K562 (cell line): ENCODE measurements around the gene BEST1. TPM values are rescaled to one million over a fixed set of nuclear protein-coding genes. Genes with fewer than 3 reads are reported as not detected.

Experiments
- ATAC-seq: fragments of 200-7000 bp; cut with Tn5 transposase; 3 replicates; pipeline ENCODE4 v1.9.1; 2020; ENCODE audit warnings: moderate library complexity
- BruUV-seq: library from RNA; stranded (reverse); fragments of 400-500 nt; replicated peaks from 2 replicates; lab custom pipeline; 2021; lab: Mats Ljungman, UMichigan
- CTCF ChIA-PET: fragments of 300-600 bp; formaldehyde crosslinking; extraction: SDS; loops from one replicate; lab custom pipeline; 2021; ENCODE audit warnings: low intra/inter-chr PET ratio; lab: Yijun Ruan, JAX
- POLR2A ChIA-PET: fragments of 300-600, 350-650 bp; sonication (Branson Sonifier 250); formaldehyde crosslinking; extraction: SDS; loops from one replicate; lab custom pipeline; 2021; ENCODE audit warnings: antibody characterized with exemption, inconsistent platforms; lab: Yijun Ruan, JAX
- DNase-seq, 4 experiments: peaks; one replicate each; pipeline versions ENCODE4 v3.0.0 to v3.0.0-alpha.2; 2011 to 2018; ENCODE audit warnings: low spot score in 3 of 4, mixed read lengths in 3 of 4; ENCODE audit errors: extremely low read depth in 1 of 4
- FAIRE-seq: peaks from 2 replicates; lab custom pipeline; 2011; peaks lifted over from hg19 to GRCh38; lab: Jason Lieb, UNC
- H2AFZ ChIP-seq: 2 replicates; pipeline ENCODE4 v1.6.0; 2011; ENCODE audit warnings: low read depth, low read length, control low read depth, inconsistent platforms
- H3K27ac ChIP-seq: fragments of 200-600 bp; 3 replicates; pipeline ENCODE4 v1.8.0; 2011; ENCODE audit warnings: low read depth, mild to moderate bottlenecking, control low read depth, inconsistent platforms, low read length, moderate library complexity, mixed read lengths; ENCODE audit errors: extremely low read depth
- H3K27me3 ChIP-seq, 2 experiments: fragments of 300-600 bp in 1 of 2; 2 replicates in 1 of 2; 3 replicates in 1 of 2; pipeline versions ENCODE4 v1.6.0 to v1.8.0; 2011; ENCODE audit warnings: inconsistent platforms in 2 of 2, low read length in 2 of 2, mild to moderate bottlenecking in 1 of 2, mixed read lengths in 1 of 2, moderate library complexity in 1 of 2; ENCODE audit not compliant: control insufficient read depth in 2 of 2, insufficient read depth in 2 of 2
- H3K36me3 ChIP-seq: fragments of 300-600 bp; 3 replicates; pipeline ENCODE4 v1.8.0; 2011; ENCODE audit warnings: mild to moderate bottlenecking, low read length, inconsistent platforms; ENCODE audit not compliant: control insufficient read depth, insufficient read depth
- H3K4me1 ChIP-seq, 2 experiments: fragments of 200-600 bp in 1 of 2; replicated peaks in 1 of 2; 2 replicates in 1 of 2; 3 replicates in 1 of 2; pipeline versions ENCODE4 v1.5.1 to v1.8.0; 2011; ENCODE audit warnings: inconsistent platforms in 2 of 2, low read length in 2 of 2, mild to moderate bottlenecking in 1 of 2, mixed read lengths in 1 of 2, moderate library complexity in 1 of 2; ENCODE audit not compliant: control insufficient read depth in 2 of 2, insufficient read depth in 2 of 2
- H3K4me2 ChIP-seq: 2 replicates; pipeline ENCODE4 v1.6.1; 2011; ENCODE audit warnings: low read length, control low read depth, inconsistent platforms, mixed read lengths; ENCODE audit not compliant: insufficient read depth
- H3K4me3 ChIP-seq: fragments of 200-600 bp; sonication (generic), shearing (Covaris generic); 2 replicates; pipeline ENCODE4 v1.5.1; 2016; ENCODE audit warnings: control low read depth, inconsistent platforms
- H3K79me2 ChIP-seq: fragments of 200-600 bp; 3 replicates; pipeline ENCODE4 v1.8.0; 2011; ENCODE audit warnings: low read length, inconsistent platforms; ENCODE audit not compliant: control insufficient read depth, insufficient read depth
- H3K9ac ChIP-seq, 2 experiments: 2 replicates each; pipeline versions ENCODE4 v1.6.0 to v1.6.1; 2011; ENCODE audit warnings: low read depth in 2 of 2, low read length in 2 of 2, control low read depth in 1 of 2, inconsistent platforms in 1 of 2, mild to moderate bottlenecking in 1 of 2, mixed read lengths in 1 of 2; ENCODE audit not compliant: insufficient read depth in 1 of 2
- H3K9me1 ChIP-seq: one replicate; pipeline ENCODE4 v1.6.0; 2011; ENCODE audit warnings: inconsistent platforms, mild to moderate bottlenecking, low read length, moderate library complexity; ENCODE audit not compliant: control insufficient read depth, insufficient read depth
- H3K9me3 ChIP-seq: replicated peaks from 2 replicates; pipeline ENCODE4 v1.5.1; 2011; ENCODE audit warnings: low read depth, low read length, inconsistent platforms; ENCODE audit not compliant: control insufficient read depth, insufficient read depth
- H4K20me1 ChIP-seq: replicated peaks from 2 replicates; pipeline ENCODE4 v1.6.1; 2011; ENCODE audit warnings: low read length, inconsistent platforms, mixed read lengths; ENCODE audit not compliant: control insufficient read depth, insufficient read depth
- HDAC1 ChIP-seq, 2 experiments: fragments of 450-650 bp; IDR thresholded peaks; 2 replicates each; pipeline ENCODE4 v1.6.1; 2016 to 2017; ENCODE audit warnings: inconsistent platforms in 1 of 2, mild to moderate bottlenecking in 1 of 2, moderate library complexity in 1 of 2
- LEF1 ChIP-seq: fragments of 450-650 bp; IDR thresholded peaks from 2 replicates; pipeline ENCODE4 v1.6.1; 2016; ENCODE audit warnings: mild to moderate bottlenecking
- MAZ ChIP-seq, 2 experiments: fragments of 450-650 bp in 1 of 2; sonication (generic) in 1 of 2; formaldehyde crosslinking; IDR thresholded peaks in 1 of 2; conservative IDR thresholded peaks in 1 of 2; 2 replicates each; pipeline versions ENCODE4 v1.4.0 to v1.5.0; 2020; ENCODE audit warnings: mild to moderate bottlenecking in 1 of 2, missing genetic modification reagents in 1 of 2
- OTX1 ChIP-seq: fragments of 450-650 bp; formaldehyde crosslinking; IDR thresholded peaks from 2 replicates; pipeline ENCODE4 v1.4.0; 2022; ENCODE audit warnings: mild to moderate bottlenecking
- ZNF431 ChIP-seq: sonication (generic); formaldehyde crosslinking; IDR thresholded peaks from 2 replicates; pipeline ENCODE4 v1.8.0; 2022; ENCODE audit warnings: mild to moderate bottlenecking, missing genetic modification reagents
- WGBS: fragments of 100-300 bp; shearing (Covaris generic); methylation state at CpG from one replicate; pipeline ENCODE4 v1.1.6; 2016; ENCODE audit warnings: low coverage, mixed read lengths; ENCODE audit not compliant: insufficient coverage; ENCODE audit errors: missing lambda C conversion rate; 5-methylcytosine and 5-hydroxymethylcytosine counted together
- in situ Hi-C: fragments of 300-500 bp; cut with MboI; formaldehyde crosslinking; loops from 4 replicates; pipeline ENCODE4 v1.15.0; 2018; ENCODE audit warnings: inconsistent platforms, mixed read lengths
- intact Hi-C: fragments of 100-400 bp; cut with micrococcal nuclease; formaldehyde crosslinking; loops from 2 replicates; pipeline ENCODE4 v1.14.2; 2022
- polyA plus RNA-seq, 8 experiments: library from polyadenylated mRNA; depleted of rRNA in 4 of 8; stranded (reverse) in 5 of 8; unstranded in 3 of 8; fragments of >200 nt; fragmentation: Nextera tagmentation in 2 of 8; fragmentation: Illumina TruSeq in 1 of 8; extraction: Ambion mirVana in 2 of 8; extraction: Trizol in 1 of 8; gene quantifications; 2 replicates each; pipeline versions ENCODE4 v1.2.1 to v1.2.3, GENCODE V29; 2011 to 2014; ENCODE audit warnings: inconsistent platforms in 1 of 8, missing spikeins in 1 of 8
- total RNA-seq, 7 experiments: library from RNA; depleted of rRNA in 6 of 7; stranded (reverse); fragments of >200 nt in 6 of 7; fragmentation: Illumina TruSeq in 2 of 7; extraction: Trizol in 2 of 7; gene quantifications; 2 replicates each; pipeline versions ENCODE4 v1.2.1 to v1.2.3, GENCODE V29; 2011 to 2021; ENCODE audit warnings: low replicate concordance in 1 of 7
- TF ChIP-seq, protein P1 (sequence below), 2 experiments: fragments of 450-650 bp; conservative IDR thresholded peaks; 2 replicates each; pipeline ENCODE4 v1.6.1; 2017; ENCODE audit warnings: mild to moderate bottlenecking in 2 of 2, moderate library complexity in 2 of 2
- TF ChIP-seq, protein P2 (sequence below): fragments of 450-650 bp; IDR thresholded peaks from 2 replicates; pipeline ENCODE4 v1.6.1; 2017; ENCODE audit warnings: antibody characterized with exemption

BEST1 gene
- total and polyA plus RNA-seq, 9 of the 15 experiments (the other 6 are each of a cell fraction or from before 2014, with no cell fraction given) = 0.07 to 1.3 (median 0.40) TPM

DNA sequence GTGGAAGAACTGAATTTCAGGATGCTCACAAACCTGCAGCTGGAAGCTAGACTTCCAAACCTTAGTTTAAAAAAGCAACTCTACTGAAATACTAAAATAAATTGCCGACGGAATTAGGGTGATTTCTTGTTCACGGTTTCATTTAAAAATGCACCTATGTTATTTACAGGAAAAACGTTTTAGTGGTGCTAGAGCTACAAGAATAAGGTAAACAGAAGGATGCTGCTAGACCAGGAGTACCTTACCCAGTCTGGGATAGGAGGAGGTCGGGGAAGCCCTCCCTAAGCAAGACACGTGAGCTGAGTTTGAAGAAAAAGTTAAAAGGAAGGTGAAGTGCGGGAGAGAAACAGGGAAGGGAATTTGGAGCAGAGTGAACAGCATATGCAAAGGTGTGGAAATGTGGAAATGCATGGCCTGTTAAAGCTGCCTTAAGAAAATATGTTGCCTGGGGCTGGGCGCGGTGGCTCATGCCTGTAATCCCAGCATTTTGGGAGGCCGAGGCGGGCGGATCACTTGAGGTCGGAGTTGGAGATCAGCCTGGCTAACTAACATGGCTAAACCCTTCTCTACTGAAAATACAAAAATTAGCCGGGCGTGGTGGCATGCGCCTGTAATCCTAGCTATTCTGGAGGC is 18.7 kb downstream of the BEST1 start (continued):
- TF ChIP-seq, protein P1, sequence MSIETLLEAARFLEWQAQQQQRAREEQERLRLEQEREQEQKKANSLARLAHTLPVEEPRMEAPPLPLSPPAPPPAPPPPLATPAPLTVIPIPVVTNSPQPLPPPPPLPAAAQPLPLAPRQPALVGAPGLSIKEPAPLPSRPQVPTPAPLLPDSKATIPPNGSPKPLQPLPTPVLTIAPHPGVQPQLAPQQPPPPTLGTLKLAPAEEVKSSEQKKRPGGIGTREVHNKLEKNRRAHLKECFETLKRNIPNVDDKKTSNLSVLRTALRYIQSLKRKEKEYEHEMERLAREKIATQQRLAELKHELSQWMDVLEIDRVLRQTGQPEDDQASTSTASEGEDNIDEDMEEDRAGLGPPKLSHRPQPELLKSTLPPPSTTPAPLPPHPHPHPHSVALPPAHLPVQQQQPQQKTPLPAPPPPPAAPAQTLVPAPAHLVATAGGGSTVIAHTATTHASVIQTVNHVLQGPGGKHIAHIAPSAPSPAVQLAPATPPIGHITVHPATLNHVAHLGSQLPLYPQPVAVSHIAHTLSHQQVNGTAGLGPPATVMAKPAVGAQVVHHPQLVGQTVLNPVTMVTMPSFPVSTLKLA (conservative IDR thresholded peaks at IDR 0.05) = peak; percentile 26 to 33; a peak in 2 of 4 replicates
- TF ChIP-seq ZNF431 (CRISPR knock-in tag) (0 out of 2 replicates have a peak, but pooled peaks have one; percentile 20), HDAC1 (IDR thresholded peaks at IDR 0.05) (peak in 1 of 2 experiments; percentile 16; a peak in 1 of 4 replicates), OTX1 (CRISPR knock-in tag) (no peak), LEF1 (0 out of 2 replicates have a peak, but pooled peaks have one; percentile 14)

DNA sequence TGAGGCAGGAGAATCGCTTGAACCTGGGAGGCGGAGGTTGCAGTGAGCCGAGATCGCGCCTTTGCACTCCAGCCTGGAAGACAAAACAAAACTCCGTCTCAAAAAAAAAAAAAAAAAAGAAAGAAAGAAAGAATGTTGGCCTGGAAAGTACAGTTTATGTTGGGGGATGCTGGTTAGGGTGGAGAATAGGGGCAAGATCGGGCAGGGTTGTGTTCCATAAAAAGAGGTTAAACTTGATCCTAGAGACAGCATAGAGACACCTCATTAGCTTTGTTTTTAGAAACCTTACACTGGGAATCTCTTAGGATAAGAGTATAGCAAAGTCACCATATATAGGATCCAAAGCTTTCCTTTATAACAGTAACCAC is 19.2 kb downstream of the BEST1 start:
- CTCF ChIA-PET = no interaction called here
- DNase-seq (no peak), ATAC-seq (no peak), FAIRE-seq (no peak)
- peak overlapping the region; percentile 89 for H3K27ac ChIP-seq
- peaks cover 26% of the 10 kb centered on the region for H4K20me1 ChIP-seq
- H3K36me3 ChIP-seq = peaks cover 24% of the 10 kb centered on the region
- intact Hi-C loops = loop anchor here (5.0 kb wide), 1 partner anchor 83 kb away; no protein-coding TSS in a partner anchor
- no TSS peak for BruUV-seq
- no peaks in the 10 kb centered on the region for H3K9me3 ChIP-seq
- 0% methylated on average over 1 of the region's 7 CpGs for WGBS
- peak overlapping the region; percentile 92 to 99 for H3K9ac ChIP-seq
- POLR2A ChIA-PET = interaction anchor here (0.6 to 11.8 kb wide), 11 partner anchors 7 to 177 kb away, joined by 4 to 327 read pairs (median 38); partner anchors contain the start of genes BEST1, FEN1, INCENP and TMEM258
- no peaks in the 10 kb centered on the region for H3K9me1 ChIP-seq
- H3K79me2 ChIP-seq = peaks cover 80% of the 10 kb centered on the region
- H2AFZ ChIP-seq = 0 out of 2 replicates have a peak overlapping the region, but pooled peaks have one; percentile 2
- peaks cover 50% of the 10 kb centered on the region in 2 experiments for H3K4me1 ChIP-seq
- peak overlapping the region; percentile 92 for H3K4me2 ChIP-seq
- peak overlapping the region; percentile 80 for H3K4me3 ChIP-seq
- no peaks in the 10 kb centered on the region for H3K27me3 ChIP-seq
- in situ Hi-C loops = loop anchor here (5.0 kb wide), 1 partner anchor 58 kb away; no protein-coding TSS in a partner anchor
- no peak for TF ChIP-seq MAZ (CRISPR knock-in tag; conservative IDR thresholded peaks at IDR 0.05 in 1 of 2, IDR thresholded peaks at IDR 0.05 in 1 of 2)
- TF ChIP-seq, protein P2, sequence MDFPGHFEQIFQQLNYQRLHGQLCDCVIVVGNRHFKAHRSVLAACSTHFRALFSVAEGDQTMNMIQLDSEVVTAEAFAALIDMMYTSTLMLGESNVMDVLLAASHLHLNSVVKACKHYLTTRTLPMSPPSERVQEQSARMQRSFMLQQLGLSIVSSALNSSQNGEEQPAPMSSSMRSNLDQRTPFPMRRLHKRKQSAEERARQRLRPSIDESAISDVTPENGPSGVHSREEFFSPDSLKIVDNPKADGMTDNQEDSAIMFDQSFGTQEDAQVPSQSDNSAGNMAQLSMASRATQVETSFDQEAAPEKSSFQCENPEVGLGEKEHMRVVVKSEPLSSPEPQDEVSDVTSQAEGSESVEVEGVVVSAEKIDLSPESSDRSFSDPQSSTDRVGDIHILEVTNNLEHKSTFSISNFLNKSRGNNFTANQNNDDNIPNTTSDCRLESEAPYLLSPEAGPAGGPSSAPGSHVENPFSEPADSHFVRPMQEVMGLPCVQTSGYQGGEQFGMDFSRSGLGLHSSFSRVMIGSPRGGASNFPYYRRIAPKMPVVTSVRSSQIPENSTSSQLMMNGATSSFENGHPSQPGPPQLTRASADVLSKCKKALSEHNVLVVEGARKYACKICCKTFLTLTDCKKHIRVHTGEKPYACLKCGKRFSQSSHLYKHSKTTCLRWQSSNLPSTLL = peak; percentile 43; the same call in 1 of the 2 replicates
